ENCODE data around the gene ATP8A2.

DNA sequence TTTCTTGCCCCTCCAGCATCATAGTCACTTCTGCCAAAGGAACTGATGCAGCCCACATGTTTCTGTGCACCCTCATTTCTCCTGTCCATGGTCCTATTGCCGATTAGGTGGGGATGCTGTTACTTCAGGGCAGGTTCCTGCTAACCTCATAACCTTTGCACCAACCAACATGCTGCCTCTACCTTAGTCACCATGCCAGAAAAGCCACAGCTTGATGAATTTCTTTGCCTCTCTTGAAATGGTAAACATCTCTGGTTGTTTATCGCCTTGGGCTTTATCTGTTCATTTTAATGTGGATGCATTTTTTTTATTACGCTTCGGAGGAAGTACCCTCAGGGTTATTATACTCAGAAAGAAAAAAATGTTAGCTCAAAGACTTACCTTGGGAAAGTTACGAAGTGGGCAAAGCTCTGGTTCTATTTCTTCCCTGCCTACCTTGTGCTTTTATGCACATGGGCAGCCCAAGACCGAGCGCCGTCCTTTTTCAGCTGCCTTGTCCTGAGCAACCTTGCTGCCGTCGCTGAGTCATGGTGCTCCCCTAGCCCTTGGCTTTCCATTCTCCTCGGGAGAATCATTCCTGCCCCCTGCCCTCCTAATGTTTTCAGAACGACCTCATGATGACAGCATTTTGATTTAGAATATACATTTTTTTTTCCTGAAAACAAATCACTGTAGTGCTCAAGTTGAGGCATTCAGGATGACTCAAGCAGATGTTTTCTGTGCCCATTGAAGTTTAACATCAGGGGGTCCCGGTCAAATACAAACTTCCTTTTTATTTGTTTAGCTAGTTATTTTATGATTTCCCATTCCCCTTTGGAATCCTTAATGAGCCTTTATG is 400.1 kb downstream of the ATP8A2 start:
- TF ChIP-seq MYC (IDR thresholded peaks at IDR 0.05; ENCODE audit: insufficient read depth, insufficient read length, insufficient replicate concordance, low read length, severe bottlenecking) = no peak
- TF ChIP-seq, protein P1, sequence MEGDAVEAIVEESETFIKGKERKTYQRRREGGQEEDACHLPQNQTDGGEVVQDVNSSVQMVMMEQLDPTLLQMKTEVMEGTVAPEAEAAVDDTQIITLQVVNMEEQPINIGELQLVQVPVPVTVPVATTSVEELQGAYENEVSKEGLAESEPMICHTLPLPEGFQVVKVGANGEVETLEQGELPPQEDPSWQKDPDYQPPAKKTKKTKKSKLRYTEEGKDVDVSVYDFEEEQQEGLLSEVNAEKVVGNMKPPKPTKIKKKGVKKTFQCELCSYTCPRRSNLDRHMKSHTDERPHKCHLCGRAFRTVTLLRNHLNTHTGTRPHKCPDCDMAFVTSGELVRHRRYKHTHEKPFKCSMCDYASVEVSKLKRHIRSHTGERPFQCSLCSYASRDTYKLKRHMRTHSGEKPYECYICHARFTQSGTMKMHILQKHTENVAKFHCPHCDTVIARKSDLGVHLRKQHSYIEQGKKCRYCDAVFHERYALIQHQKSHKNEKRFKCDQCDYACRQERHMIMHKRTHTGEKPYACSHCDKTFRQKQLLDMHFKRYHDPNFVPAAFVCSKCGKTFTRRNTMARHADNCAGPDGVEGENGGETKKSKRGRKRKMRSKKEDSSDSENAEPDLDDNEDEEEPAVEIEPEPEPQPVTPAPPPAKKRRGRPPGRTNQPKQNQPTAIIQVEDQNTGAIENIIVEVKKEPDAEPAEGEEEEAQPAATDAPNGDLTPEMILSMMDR (IDR thresholded peaks at IDR 0.05 in 2 of 3, conservative IDR thresholded peaks at IDR 0.05 in 1 of 3; ENCODE audit: control insufficient read depth in 2 of 3, extremely low read depth in 1 of 3, insufficient read depth in 1 of 3, low read depth in 3 of 3, low read length in 3 of 3) = no peak
- no peak for TF ChIP-seq SPI1 (IDR thresholded peaks at IDR 0.05; ENCODE audit: borderline replicate concordance, insufficient read depth, low read depth, low read length)
- TF ChIP-seq MEF2A (IDR thresholded peaks at IDR 0.05; ENCODE audit: insufficient read depth, low read depth, low read length) = no peak
- no peak for TF ChIP-seq EP300 (IDR thresholded peaks at IDR 0.05; ENCODE audit: borderline replicate concordance in 1 of 2, control insufficient read depth in 1 of 2, low read depth in 2 of 2, low read length in 2 of 2)
- TF ChIP-seq ATF2 (IDR thresholded peaks at IDR 0.05; ENCODE audit: low read length) = no peak
- TF ChIP-seq POLR2A (IDR thresholded peaks at IDR 0.05; ENCODE audit: low read depth, low read length) = no peak
- no peak for TF ChIP-seq SMC3 (IDR thresholded peaks at IDR 0.05; ENCODE audit: borderline replicate concordance, low read length)
- TF ChIP-seq JUNB (IDR thresholded peaks at IDR 0.05) = no peak
- no peak for TF ChIP-seq REST (IDR thresholded peaks at IDR 0.05; ENCODE audit: low read depth, low read length)

Measured in GM12878 (cell line).